ENCODE measurements around the gene SLC35E3.

SLC35E3 gene

GRCh38 chr12:68771223-68771925 lies 25.4 kb downstream of the SLC35E3 start:
- Histone ChIP-seq H3K4me3 (ENCODE audit: low read depth, low read length) (no peak overlapping the region), H3K36me3 (no peaks in the 10 kb centered on the region), H3K27ac (no peak overlapping the region), H3K27me3 (ENCODE audit: insufficient read depth, low read depth, severe bottlenecking) (no peaks in the 10 kb centered on the region), H3K9me3 (ENCODE audit: severe bottlenecking) (no peaks in the 10 kb centered on the region)
- TF ChIP-seq CTCF (IDR thresholded peaks at IDR 0.05; ENCODE audit: low read depth, low read length): no peak
- DNase-seq: no peak

- no peaks in the 10 kb centered on the region for H3K36me3 ChIP-seq
- no peaks in the 10 kb centered on the region for H3K27me3 ChIP-seq (ENCODE audit: insufficient read depth, low read depth, severe bottlenecking)
- H3K9me3 ChIP-seq (ENCODE audit: severe bottlenecking): no peaks in the 10 kb centered on the region
- TF ChIP-seq CTCF (IDR thresholded peaks at IDR 0.05; ENCODE audit: low read depth, low read length): no peak
- H3K4me3 ChIP-seq (ENCODE audit: low read depth, low read length): no peak overlapping the region
- DNase-seq: no peak
- H3K27ac ChIP-seq: no peak overlapping the region
These were observed 26.7 kb downstream of the SLC35E3 start for GRCh38 chr12:68772714-68773113.

GRCh38 chr12:68773582-68773981 lies 27.6 kb downstream of the SLC35E3 start:
- no peak for TF ChIP-seq CTCF (IDR thresholded peaks at IDR 0.05; ENCODE audit: low read depth, low read length)
- DNase-seq: no peak
- H3K9me3 ChIP-seq (ENCODE audit: severe bottlenecking): no peaks in the 10 kb centered on the region
- H3K36me3 ChIP-seq: no peaks in the 10 kb centered on the region
- no peak overlapping the region for H3K27ac ChIP-seq
- H3K4me3 ChIP-seq (ENCODE audit: low read depth, low read length): no peak overlapping the region
- no peaks in the 10 kb centered on the region for H3K27me3 ChIP-seq (ENCODE audit: insufficient read depth, low read depth, severe bottlenecking)

- Histone ChIP-seq H3K36me3 (no peaks in the 10 kb centered on the region), H3K4me3 (ENCODE audit: low read depth, low read length) (no peak overlapping the region), H3K27ac (no peak overlapping the region), H3K27me3 (ENCODE audit: insufficient read depth, low read depth, severe bottlenecking) (no peaks in the 10 kb centered on the region), H3K9me3 (ENCODE audit: severe bottlenecking) (no peaks in the 10 kb centered on the region)
- no peak for TF ChIP-seq CTCF (IDR thresholded peaks at IDR 0.05; ENCODE audit: low read depth, low read length)
- no peak for DNase-seq
These were observed 29.2 kb downstream of the SLC35E3 start for GRCh38 chr12:68775121-68775630.

- Histone ChIP-seq H3K36me3 (no peaks in the 10 kb centered on the region), H3K27ac (no peak overlapping the region), H3K27me3 (ENCODE audit: insufficient read depth, low read depth, severe bottlenecking) (no peaks in the 10 kb centered on the region), H3K9me3 (ENCODE audit: severe bottlenecking) (no peaks in the 10 kb centered on the region), H3K4me3 (ENCODE audit: low read depth, low read length) (no peak overlapping the region)
- no peak for TF ChIP-seq CTCF (IDR thresholded peaks at IDR 0.05; ENCODE audit: low read depth, low read length)
- no peak for DNase-seq
These were observed 31.1 kb downstream of the SLC35E3 start for GRCh38 chr12:68776976-68777610.

Data from WERI-Rb-1 (cell line).